Measurements from ENCODE around the gene HELB. TPM values are rescaled to one million over a fixed set of nuclear protein-coding genes. Genes with fewer than 3 reads are reported as not detected.
A peak's percentile ranks its signal among the peaks of the same experiment; 100 is the strongest.

The HELB gene
- total RNA-seq (10 to 100 TPM in 1 of 2 donors, 1 to 10 TPM in 1; 3.2 to 16.4 TPM), polyA plus RNA-seq (1 to 10 TPM in 1 of 2 donors, under 1 TPM in 1; 0.63 to 1.8 TPM)
- long read RNA-seq, donor 1, partial matches to known transcripts = 0 of 2 reads
- long read RNA-seq, donor 1, other reads (novel, unspliced or antisense) = 0 of 2 reads
- long read RNA-seq, donor 2 = 0 reads
- long read RNA-seq, donor 3 = 0 reads
- long read RNA-seq, donor 4 = 0 reads
- long read RNA-seq, donor 5, full-length matches to known transcripts = 1 of 1 reads
- long read RNA-seq, donor 5, partial matches to known transcripts = 0 of 1 reads
- long read RNA-seq, donor 5, other reads (novel, unspliced or antisense) = 0 of 1 reads

DNA sequence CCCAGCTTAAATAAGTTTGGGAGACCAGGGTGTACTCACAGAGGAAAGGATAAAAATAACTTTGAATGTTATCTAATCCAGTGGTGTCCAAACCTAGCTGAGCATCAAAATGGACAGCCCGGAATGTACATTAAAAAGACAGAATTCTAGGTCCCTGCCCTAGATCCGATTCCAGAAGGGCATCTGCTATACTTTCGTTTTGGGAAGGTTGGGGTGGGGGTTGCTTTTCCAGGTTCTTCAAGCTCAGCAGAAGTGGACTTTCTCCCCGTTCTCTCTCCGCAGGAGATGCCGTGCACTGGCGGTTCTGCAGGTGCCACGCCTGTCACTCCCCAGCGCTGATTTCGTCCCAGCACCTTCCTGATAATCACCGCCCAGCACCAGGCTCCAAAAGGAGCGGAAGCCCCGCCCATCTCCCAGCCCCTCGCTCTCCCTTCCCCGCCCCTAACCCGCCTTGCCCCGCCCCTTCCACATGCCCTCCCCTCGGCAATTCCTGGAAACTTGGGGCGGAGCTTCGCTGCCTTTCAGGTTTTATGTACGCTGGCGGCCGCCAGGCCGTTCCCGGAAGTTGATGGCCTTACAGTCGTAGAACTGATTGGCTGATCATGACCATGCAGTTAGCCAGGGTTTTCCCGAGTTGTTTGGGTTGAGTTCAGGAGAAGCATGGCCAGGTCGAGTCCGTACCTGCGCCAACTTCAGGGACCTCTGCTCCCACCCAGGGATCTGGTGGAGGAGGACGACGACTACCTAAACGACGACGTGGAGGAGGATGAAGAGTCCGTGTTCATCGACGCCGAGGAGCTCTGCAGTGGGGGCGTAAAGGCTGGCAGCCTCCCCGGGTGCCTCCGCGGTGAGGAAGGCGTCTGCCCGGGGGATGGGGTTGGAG lies at the start of gene HELB:
Gene HELB (plus strand): TSS at position 550 of the 883 bp plus-strand sequence. CDS start 111 bp downstream, at position 661.
- peak within 1 kb of the TSS; percentile 60 to 93 for H3K27ac ChIP-seq (ENCODE audit: low read depth in 1 of 2, low read length in 1 of 2)
- H3K27me3 ChIP-seq (ENCODE audit: control insufficient read depth in 3 of 3, insufficient read depth in 3 of 3, low read length in 2 of 3) = peaks cover 0 to 2% (median 0%) of the 10 kb centered on the region in 3 donors
- H3K4me1 ChIP-seq (ENCODE audit: control insufficient read depth in 5 of 5, insufficient read depth in 5 of 5, low read length in 5 of 5) = peaks cover 0 to 11% (median 4%) of the 10 kb centered on the region in 5 donors
- H3K9me3 ChIP-seq (ENCODE audit: control insufficient read depth in 4 of 4, insufficient read depth in 3 of 4, low read length in 3 of 4) = no peaks in the 10 kb centered on the region
- ATAC-seq (ENCODE audit: insufficient read depth, low FRiP score) (peak; percentile 100), DNase-seq (peak; percentile 98 to 99 (median 98))
- H3K9ac ChIP-seq (ENCODE audit: insufficient read depth in 1 of 2, low read length in 2 of 2) = peak within 1 kb of the TSS; percentile 71 to 88
- 1% methylated on average over 44 to 45 of the region's 45 CpGs for WGBS, 2 donors
- TF ChIP-seq, protein P1, sequence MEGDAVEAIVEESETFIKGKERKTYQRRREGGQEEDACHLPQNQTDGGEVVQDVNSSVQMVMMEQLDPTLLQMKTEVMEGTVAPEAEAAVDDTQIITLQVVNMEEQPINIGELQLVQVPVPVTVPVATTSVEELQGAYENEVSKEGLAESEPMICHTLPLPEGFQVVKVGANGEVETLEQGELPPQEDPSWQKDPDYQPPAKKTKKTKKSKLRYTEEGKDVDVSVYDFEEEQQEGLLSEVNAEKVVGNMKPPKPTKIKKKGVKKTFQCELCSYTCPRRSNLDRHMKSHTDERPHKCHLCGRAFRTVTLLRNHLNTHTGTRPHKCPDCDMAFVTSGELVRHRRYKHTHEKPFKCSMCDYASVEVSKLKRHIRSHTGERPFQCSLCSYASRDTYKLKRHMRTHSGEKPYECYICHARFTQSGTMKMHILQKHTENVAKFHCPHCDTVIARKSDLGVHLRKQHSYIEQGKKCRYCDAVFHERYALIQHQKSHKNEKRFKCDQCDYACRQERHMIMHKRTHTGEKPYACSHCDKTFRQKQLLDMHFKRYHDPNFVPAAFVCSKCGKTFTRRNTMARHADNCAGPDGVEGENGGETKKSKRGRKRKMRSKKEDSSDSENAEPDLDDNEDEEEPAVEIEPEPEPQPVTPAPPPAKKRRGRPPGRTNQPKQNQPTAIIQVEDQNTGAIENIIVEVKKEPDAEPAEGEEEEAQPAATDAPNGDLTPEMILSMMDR (IDR thresholded peaks at IDR 0.05; ENCODE audit: control extremely low read depth, extremely low read depth) = no peak
- no peaks in the 10 kb centered on the region for H3K36me3 ChIP-seq (ENCODE audit: control insufficient read depth in 4 of 4, insufficient read depth in 4 of 4, low read length in 4 of 4)
- peak within 1 kb of the TSS; percentile 94 for H3K4me3 ChIP-seq

- no peak for ATAC-seq (ENCODE audit: insufficient read depth, low FRiP score)
- TF ChIP-seq, protein P1 (IDR thresholded peaks at IDR 0.05; ENCODE audit: control extremely low read depth, extremely low read depth) = no peak
- Histone ChIP-seq H3K36me3 (ENCODE audit: control insufficient read depth in 4 of 4, insufficient read depth in 4 of 4, low read length in 4 of 4) (peaks cover 4 to 11% (median 9%) of the 10 kb centered on the region in 4 donors), H3K4me3 (no peak overlapping the region), H3K4me1 (ENCODE audit: control insufficient read depth in 5 of 5, insufficient read depth in 5 of 5, low read length in 5 of 5) (no peaks in the 10 kb centered on the region), H3K9me3 (ENCODE audit: control insufficient read depth in 4 of 4, insufficient read depth in 3 of 4, low read length in 3 of 4) (no peaks in the 10 kb centered on the region), H3K9ac (ENCODE audit: insufficient read depth in 1 of 2, low read length in 2 of 2) (no peak overlapping the region), H3K27ac (ENCODE audit: low read depth in 1 of 2, low read length in 1 of 2) (no peak overlapping the region), H3K27me3 (ENCODE audit: control insufficient read depth in 3 of 3, insufficient read depth in 3 of 3, low read length in 2 of 3) (no peaks in the 10 kb centered on the region)
- 92 to 99% methylated on average over 2 of the region's 2 CpGs for WGBS, 2 donors
- DNase-seq = no peak
Measured at GRCh38 chr12:66252771-66253170, 49.5 kb upstream of the HELB start.

DNA sequence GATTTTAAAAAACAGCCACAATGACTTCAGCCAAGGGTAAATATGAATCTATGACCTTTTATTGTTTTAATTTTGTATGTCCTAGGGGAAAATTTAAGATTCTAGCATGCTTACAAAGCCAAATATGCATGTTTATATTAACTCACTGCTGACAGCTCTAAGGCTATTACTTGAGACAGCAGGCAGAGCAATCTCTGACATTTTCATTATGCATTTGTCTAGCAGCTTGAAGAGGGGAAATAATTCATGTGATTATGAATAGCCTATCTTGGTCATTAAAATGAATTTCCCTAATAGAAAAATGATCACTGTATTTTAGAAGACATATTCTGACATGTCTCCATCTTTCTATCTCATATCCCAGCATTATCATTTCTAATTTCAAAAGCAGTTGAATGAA lies 46.6 kb upstream of the HELB start:
- ATAC-seq (ENCODE audit: insufficient read depth, low FRiP score) = no peak
- no peak for DNase-seq
- H3K9ac ChIP-seq (ENCODE audit: insufficient read depth in 1 of 2, low read length in 2 of 2) = no peak overlapping the region
- no peaks in the 10 kb centered on the region for H3K9me3 ChIP-seq (ENCODE audit: control insufficient read depth in 4 of 4, insufficient read depth in 3 of 4, low read length in 3 of 4)
- no peak overlapping the region for H3K27ac ChIP-seq (ENCODE audit: low read depth in 1 of 2, low read length in 1 of 2)
- no peaks in the 10 kb centered on the region for H3K4me1 ChIP-seq (ENCODE audit: control insufficient read depth in 5 of 5, insufficient read depth in 5 of 5, low read length in 5 of 5)
- peaks cover 0 to 8% (median 2%) of the 10 kb centered on the region in 4 donors for H3K36me3 ChIP-seq (ENCODE audit: control insufficient read depth in 4 of 4, insufficient read depth in 4 of 4, low read length in 4 of 4)
- TF ChIP-seq, protein P1 (IDR thresholded peaks at IDR 0.05; ENCODE audit: control extremely low read depth, extremely low read depth) = no peak
- H3K27me3 ChIP-seq (ENCODE audit: control insufficient read depth in 3 of 3, insufficient read depth in 3 of 3, low read length in 2 of 3) = no peaks in the 10 kb centered on the region
- H3K4me3 ChIP-seq = no peak overlapping the region
